RWPE2 (cell line): ENCODE results near the gene GINS1.
"Not testable (repeated sequence)": the region's sequence is repeated elsewhere in the genome, so short reads cannot be mapped to it uniquely, and the experiment has no call there.

Experiments used
- ATAC-seq: fragments of 200-7000 bp; cut with Tn5 transposase; 3 replicates; pipeline ENCODE4 v1.9.1; 2021; ENCODE audit warnings: low read depth
- DNase-seq: peaks from one replicate; pipeline ENCODE4 v3.0.0-alpha.2; 2020; ENCODE audit warnings: low spot score
- H3K27ac ChIP-seq: fragments of 450-650 bp; 2 replicates; pipeline ENCODE4 v1.5.1; 2017; ENCODE audit warnings: mild to moderate bottlenecking; ENCODE audit not compliant: poor library complexity, severe bottlenecking
- H3K27me3 ChIP-seq: fragments of 250-450 bp; sonication (Bioruptor Pico); 2 replicates; pipeline ENCODE4 v1.5.1; 2021; ENCODE audit warnings: mild to moderate bottlenecking, moderate library complexity; ENCODE audit not compliant: insufficient read depth, poor library complexity, severe bottlenecking
- H3K36me3 ChIP-seq: fragments of 250-450 bp; sonication (Bioruptor Pico); 2 replicates; pipeline ENCODE4 v1.5.1; 2020; ENCODE audit warnings: low read depth, mild to moderate bottlenecking, moderate library complexity
- H3K4me1 ChIP-seq: fragments of 250-450 bp; sonication (Bioruptor Pico); 2 replicates; pipeline ENCODE4 v1.5.1; 2021; ENCODE audit warnings: mild to moderate bottlenecking, moderate library complexity; ENCODE audit not compliant: insufficient read depth, poor library complexity, severe bottlenecking
- H3K4me3 ChIP-seq: fragments of 250-450 bp; sonication (Bioruptor Pico); 2 replicates; pipeline ENCODE4 v1.5.1; 2021; ENCODE audit warnings: mild to moderate bottlenecking, moderate library complexity; ENCODE audit not compliant: severe bottlenecking
- H3K9me3 ChIP-seq: fragments of 250-450 bp; sonication (Bioruptor Pico); 2 replicates; pipeline ENCODE4 v1.5.1; 2021; ENCODE audit warnings: mild to moderate bottlenecking, moderate library complexity; ENCODE audit not compliant: severe bottlenecking
- TF ChIP-seq, protein P1 (sequence below): fragments of 450-650 bp; IDR thresholded peaks from one replicate; pipeline ENCODE4 v1.5.1; 2017; ENCODE audit warnings: mild to moderate bottlenecking, moderate library complexity; ENCODE audit not compliant: poor library complexity, severe bottlenecking

GINS1 gene

DNA sequence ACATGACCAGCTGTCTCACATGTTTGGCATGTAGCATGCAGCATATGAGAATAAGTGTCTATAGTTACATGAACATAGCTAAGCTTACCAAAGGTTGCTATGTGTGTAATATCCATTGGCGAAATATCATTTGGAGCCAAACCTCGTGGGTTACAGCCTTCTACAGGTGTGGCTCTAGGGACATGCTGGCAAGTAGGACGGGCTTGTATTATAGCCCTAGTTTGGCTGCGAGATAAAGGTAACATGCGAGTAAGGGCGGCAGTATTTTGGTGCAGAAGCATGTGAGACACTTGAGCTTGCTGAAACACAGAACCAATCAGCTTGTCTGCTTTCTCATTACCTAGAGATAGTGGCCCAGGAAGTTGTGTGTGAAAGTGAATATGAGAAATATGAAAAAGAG lies 10.4 kb upstream of the GINS1 start:
- TF ChIP-seq, protein P1, sequence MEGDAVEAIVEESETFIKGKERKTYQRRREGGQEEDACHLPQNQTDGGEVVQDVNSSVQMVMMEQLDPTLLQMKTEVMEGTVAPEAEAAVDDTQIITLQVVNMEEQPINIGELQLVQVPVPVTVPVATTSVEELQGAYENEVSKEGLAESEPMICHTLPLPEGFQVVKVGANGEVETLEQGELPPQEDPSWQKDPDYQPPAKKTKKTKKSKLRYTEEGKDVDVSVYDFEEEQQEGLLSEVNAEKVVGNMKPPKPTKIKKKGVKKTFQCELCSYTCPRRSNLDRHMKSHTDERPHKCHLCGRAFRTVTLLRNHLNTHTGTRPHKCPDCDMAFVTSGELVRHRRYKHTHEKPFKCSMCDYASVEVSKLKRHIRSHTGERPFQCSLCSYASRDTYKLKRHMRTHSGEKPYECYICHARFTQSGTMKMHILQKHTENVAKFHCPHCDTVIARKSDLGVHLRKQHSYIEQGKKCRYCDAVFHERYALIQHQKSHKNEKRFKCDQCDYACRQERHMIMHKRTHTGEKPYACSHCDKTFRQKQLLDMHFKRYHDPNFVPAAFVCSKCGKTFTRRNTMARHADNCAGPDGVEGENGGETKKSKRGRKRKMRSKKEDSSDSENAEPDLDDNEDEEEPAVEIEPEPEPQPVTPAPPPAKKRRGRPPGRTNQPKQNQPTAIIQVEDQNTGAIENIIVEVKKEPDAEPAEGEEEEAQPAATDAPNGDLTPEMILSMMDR: no peak
- Histone ChIP-seq H3K4me3 (no peak overlapping the region), H3K36me3 (no peaks in the 10 kb centered on the region), H3K9me3 (no peaks in the 10 kb centered on the region), H3K27ac (no peak overlapping the region), H3K4me1 (no peaks in the 10 kb centered on the region), H3K27me3 (no peaks in the 10 kb centered on the region)
- ATAC-seq: no peak
- no peak for DNase-seq

DNA sequence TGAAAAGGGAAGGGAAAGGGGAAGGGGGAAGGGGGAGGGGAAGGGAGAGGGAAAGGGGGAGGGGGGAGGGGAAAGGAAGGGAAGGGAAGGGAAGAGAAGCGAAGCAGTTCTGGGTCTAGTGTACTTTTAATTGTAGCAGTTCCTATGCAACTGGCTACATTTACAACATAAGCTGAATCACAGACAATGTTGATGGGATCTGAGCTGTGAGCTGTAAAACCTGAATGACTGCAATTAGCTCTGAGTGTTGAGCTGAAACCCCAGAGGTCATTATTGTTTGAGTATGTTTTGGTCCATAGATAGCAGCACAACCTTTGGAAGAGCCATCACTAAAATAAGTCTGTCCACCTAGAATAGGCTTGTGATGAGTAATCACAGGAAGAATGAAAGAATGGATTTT lies 9.7 kb upstream of the GINS1 start:
- H3K27me3 ChIP-seq: no peaks in the 10 kb centered on the region
- H3K4me1 ChIP-seq: no peaks in the 10 kb centered on the region
- no peak for ATAC-seq
- no peak overlapping the region for H3K4me3 ChIP-seq
- TF ChIP-seq, protein P1: no peak
- H3K27ac ChIP-seq: no peak overlapping the region
- H3K9me3 ChIP-seq: peaks cover 4% of the 10 kb centered on the region
- H3K36me3 ChIP-seq: no peaks in the 10 kb centered on the region
- DNase-seq: no peak

DNA sequence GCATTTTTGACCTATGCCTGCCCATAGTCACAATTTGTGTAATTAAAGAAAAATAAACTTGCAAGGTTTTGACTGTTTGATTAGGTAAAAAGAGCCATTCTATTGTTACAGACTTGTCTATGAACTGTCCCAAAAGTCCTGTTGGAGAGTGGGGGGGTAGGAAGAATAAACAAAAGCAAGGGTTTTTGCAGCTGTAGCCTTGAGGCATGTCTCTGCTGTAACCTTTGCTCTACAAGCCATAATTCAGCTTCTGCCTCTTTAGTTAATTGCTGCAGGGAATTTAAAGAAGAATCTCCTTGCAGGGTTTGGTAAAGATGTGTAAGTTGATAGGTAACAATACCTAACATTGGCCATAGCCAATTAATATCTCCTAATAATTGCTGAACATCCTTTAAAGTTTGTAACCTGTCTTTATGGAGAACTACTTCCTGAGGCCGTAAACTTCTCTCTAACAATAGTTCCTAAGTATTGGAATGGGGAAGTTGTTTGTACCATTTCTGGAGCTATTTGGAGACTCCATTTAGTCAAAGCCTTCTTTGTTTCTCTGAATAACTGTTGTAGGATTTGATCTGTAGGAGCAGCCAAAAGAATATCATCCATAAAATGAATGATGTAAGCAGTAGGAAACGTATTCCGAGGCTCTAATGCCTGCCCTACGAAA lies 9.0 kb upstream of the GINS1 start:
- Histone ChIP-seq H3K27ac (no peak overlapping the region), H3K9me3 (peaks cover 4% of the 10 kb centered on the region), H3K4me1 (no peaks in the 10 kb centered on the region), H3K36me3 (no peaks in the 10 kb centered on the region), H3K27me3 (no peaks in the 10 kb centered on the region), H3K4me3 (no peak overlapping the region)
- TF ChIP-seq, protein P1: no peak
- DNase-seq: no peak
- ATAC-seq: no peak

DNA sequence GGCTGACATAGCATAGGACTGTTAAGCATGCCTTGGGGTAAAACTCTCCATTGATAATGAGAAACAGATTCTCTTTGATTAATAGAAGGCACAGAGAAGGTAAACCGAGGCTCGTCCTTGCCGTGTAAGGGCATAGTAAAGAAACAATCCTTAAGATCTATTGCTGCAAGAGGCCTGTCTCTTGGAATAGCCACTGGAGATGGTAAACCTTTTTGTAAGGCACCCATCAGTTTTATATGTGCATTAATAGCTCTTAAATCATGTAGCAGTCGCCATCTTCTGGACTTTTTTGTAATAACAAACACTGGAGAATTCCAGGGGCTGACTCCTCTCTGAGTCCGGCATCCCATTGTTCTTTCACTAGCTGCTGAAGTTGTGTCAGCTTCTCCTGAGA lies 8.4 kb upstream of the GINS1 start:
- Histone ChIP-seq H3K27me3 (no peaks in the 10 kb centered on the region), H3K9me3 (peaks cover 4% of the 10 kb centered on the region), H3K27ac (no peak overlapping the region), H3K4me3 (no peak overlapping the region), H3K36me3 (no peaks in the 10 kb centered on the region), H3K4me1 (no peaks in the 10 kb centered on the region)
- ATAC-seq: peak; percentile 95
- no peak for DNase-seq
- TF ChIP-seq, protein P1: peak; percentile 87

DNA sequence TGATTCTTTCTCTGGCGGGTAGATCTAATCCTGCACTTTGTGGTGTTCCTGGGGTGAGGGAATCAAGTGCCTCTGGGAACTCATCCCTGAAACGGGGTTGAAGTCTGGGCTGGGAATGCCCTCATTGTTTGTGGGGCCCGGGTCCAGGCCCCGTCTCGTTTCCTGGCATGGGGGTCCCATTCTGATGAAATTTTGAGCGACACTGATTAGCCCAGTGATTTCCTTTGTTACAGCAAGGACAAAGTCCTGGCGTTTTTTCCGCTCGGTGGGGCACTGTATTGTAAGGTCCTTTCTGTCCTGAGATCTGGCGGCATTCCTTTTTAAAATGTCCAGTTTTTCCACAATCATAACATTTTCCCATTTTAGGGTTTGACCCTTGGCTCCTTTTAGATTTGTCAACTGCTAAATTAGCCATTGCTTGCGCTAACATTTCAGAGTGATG lies 7.2 kb upstream of the GINS1 start:
- not testable (repeated sequence) for H3K36me3 ChIP-seq, H3K4me3 ChIP-seq, H3K9me3 ChIP-seq, H3K27ac ChIP-seq, ATAC-seq, H3K4me1 ChIP-seq, DNase-seq, H3K27me3 ChIP-seq
